Esophagus muscularis mucosa (tissue), 4 donors: ENCODE results near the gene CDH20. TPM values are rescaled to one million over a fixed set of nuclear protein-coding genes. Genes with fewer than 3 reads are reported as not detected.

Experiments used
- DNase-seq: peaks from one replicate; pipeline ENCODE4 v3.0.0-alpha.2; 2017; ENCODE audit errors: extremely low spot score
- H3K27ac ChIP-seq, 4 donors: fragments of 200-600 bp; sonication (generic); replicated peaks in 1 of 4; 1 replicate in 3 of 4; 2 replicates in 1 of 4; pipeline ENCODE4 v1.5.1; 2016 to 2019; ENCODE audit warnings: mild to moderate bottlenecking in 1 of 4
- H3K27me3 ChIP-seq, 4 donors: fragments of 200-600 bp; sonication (generic); one replicate each; pipeline versions ENCODE4 v1.5.1 to v1.6.0; 2016 to 2019
- H3K36me3 ChIP-seq, 4 donors: fragments of 200-600 bp; sonication (generic); one replicate each; pipeline ENCODE4 v1.5.1; 2016 to 2019
- H3K4me1 ChIP-seq, 4 donors: fragments of 200-600 bp; sonication (generic); one replicate each; pipeline ENCODE4 v1.5.1; 2016 to 2019
- H3K4me3 ChIP-seq, 4 donors: fragments of 200-600 bp; sonication (generic); 1 replicate in 2 of 4; 2 replicates in 2 of 4; pipeline ENCODE4 v1.5.1; 2016 to 2019; ENCODE audit warnings: mild to moderate bottlenecking in 4 of 4, moderate library complexity in 1 of 4
- H3K9me3 ChIP-seq, 4 donors: fragments of 200-600 bp; sonication (generic); 1 replicate in 3 of 4; 2 replicates in 1 of 4; pipeline ENCODE4 v1.5.1; 2016 to 2019
- EP300 ChIP-seq: sonication (generic); formaldehyde crosslinking; IDR thresholded peaks from one replicate; pipeline ENCODE4 v1.6.1; 2017; ENCODE audit warnings: antibody characterized with exemption
- POLR2A ChIP-seq: fragments of 450-650 bp; IDR thresholded peaks from one replicate; pipeline ENCODE4 v1.6.1; 2017; ENCODE audit warnings: antibody characterized with exemption, moderate library complexity, mild to moderate bottlenecking, low read depth
- POLR2AphosphoS5 ChIP-seq, 2 donors: sonication (generic); formaldehyde crosslinking; IDR thresholded peaks; one replicate each; pipeline ENCODE4 v1.6.1; 2017; ENCODE audit warnings: antibody characterized with exemption in 2 of 2
- WGBS: methylation state at CpG from one replicate; pipeline ENCODE4 v1.1.5; 2018; 5-methylcytosine and 5-hydroxymethylcytosine counted together
- intact Hi-C: fragments of 100-400 bp; cut with DNase I; formaldehyde crosslinking; loops from one replicate; pipeline ENCODE4 v1.15.1; 2023
- total RNA-seq, 4 donors: library from RNA; depleted of rRNA; stranded (reverse); fragments of >200 nt; gene quantifications; one replicate each; pipeline versions ENCODE4 v1.1.0 to v1.2.1, GENCODE V29; 2016
- TF ChIP-seq, protein P1 (sequence below), 3 experiments: fragments of 200-600 bp in 2 of 3; fragments of 450-650 bp in 1 of 3; sonication (generic) in 2 of 3; IDR thresholded peaks; one replicate each; pipeline ENCODE4 v1.5.1; 2017 to 2019; ENCODE audit warnings: antibody characterized with exemption in 3 of 3, mild to moderate bottlenecking in 2 of 3, moderate library complexity in 1 of 3

Gene CDH20
- total RNA-seq: under 1 TPM; 0.06 to 0.99 (median 0.27) TPM

DNA sequence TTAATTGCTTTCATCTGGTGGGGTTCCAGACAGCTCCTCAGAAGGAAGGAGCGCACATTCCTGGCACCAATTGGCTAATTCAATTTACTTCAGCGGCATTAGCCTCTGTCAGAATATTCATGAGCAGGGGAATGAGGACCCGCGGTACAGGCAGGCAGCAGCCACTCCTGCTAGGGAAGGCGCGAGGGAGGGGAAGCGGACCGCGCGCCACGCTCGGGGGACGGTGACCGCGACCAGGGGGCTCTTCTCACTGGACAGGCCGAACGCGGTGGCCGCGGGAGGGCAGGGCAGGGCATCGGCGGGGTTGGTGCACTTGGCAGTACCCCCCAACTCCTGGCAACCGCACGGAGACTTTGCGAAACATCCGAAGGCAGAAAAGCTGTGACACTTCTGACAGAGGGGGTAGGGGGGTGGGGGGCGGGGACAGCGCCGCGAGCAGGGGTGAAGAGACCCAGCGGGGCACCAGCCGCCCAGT is at the start of gene CDH20:
CDH20 (plus strand) TSS at position 160 of the 475 bp plus-strand sequence.
- Histone ChIP-seq H3K4me1 (peaks cover 4 to 16% (median 14%) of the 10 kb centered on the region in 4 donors), H3K27me3 (peaks cover 0 to 40% (median 6%) of the 10 kb centered on the region in 4 donors), H3K9me3 (no peaks in the 10 kb centered on the region), H3K4me3 (peak within 1 kb of the TSS; percentile 34 to 51 (median 42)), H3K27ac (no peak within 1 kb of the TSS), H3K36me3 (no peaks in the 10 kb centered on the region)
- no peak for DNase-seq
- intact Hi-C loops: no loop called here
- WGBS: 3% methylated on average over 5 of the region's 32 CpGs
- TF ChIP-seq, protein P1, sequence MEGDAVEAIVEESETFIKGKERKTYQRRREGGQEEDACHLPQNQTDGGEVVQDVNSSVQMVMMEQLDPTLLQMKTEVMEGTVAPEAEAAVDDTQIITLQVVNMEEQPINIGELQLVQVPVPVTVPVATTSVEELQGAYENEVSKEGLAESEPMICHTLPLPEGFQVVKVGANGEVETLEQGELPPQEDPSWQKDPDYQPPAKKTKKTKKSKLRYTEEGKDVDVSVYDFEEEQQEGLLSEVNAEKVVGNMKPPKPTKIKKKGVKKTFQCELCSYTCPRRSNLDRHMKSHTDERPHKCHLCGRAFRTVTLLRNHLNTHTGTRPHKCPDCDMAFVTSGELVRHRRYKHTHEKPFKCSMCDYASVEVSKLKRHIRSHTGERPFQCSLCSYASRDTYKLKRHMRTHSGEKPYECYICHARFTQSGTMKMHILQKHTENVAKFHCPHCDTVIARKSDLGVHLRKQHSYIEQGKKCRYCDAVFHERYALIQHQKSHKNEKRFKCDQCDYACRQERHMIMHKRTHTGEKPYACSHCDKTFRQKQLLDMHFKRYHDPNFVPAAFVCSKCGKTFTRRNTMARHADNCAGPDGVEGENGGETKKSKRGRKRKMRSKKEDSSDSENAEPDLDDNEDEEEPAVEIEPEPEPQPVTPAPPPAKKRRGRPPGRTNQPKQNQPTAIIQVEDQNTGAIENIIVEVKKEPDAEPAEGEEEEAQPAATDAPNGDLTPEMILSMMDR (IDR thresholded peaks at IDR 0.05): no peak
- TF ChIP-seq POLR2A: no peak
- TF ChIP-seq EP300: no peak
- TF ChIP-seq POLR2AphosphoS5 (IDR thresholded peaks at IDR 0.05): no peak

DNA sequence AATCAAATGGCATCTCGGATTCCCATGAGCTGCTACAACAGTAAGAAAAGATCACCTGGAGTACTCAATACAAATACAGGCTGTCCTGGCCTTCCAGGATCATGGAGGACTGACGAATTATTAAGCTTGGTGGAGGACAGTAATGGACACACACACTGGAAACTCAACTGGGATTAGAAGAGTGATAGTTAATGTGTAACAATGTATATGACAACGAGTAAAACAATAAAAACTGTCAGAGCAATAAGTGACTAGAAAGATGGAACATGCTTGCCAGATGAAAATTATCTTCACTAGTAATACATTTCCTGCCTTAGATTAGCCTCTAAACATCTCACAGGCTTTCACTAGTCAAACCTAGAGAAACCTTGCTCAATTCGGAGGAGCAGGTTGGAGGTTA is 49.2 kb upstream of the CDH20 start:
- H3K36me3 ChIP-seq: no peaks in the 10 kb centered on the region
- TF ChIP-seq EP300 (no peak), POLR2AphosphoS5 (IDR thresholded peaks at IDR 0.05) (no peak), POLR2A (no peak)
- TF ChIP-seq, protein P1 (IDR thresholded peaks at IDR 0.05): no peak
- intact Hi-C loops: no loop called here
- no peaks in the 10 kb centered on the region for H3K27me3 ChIP-seq
- H3K4me3 ChIP-seq: no peak overlapping the region
- peaks cover 0 to 17% (median 10%) of the 10 kb centered on the region in 4 donors for H3K9me3 ChIP-seq
- WGBS: 89% methylated on average over 4 of the region's 4 CpGs
- no peak for DNase-seq
- no peaks in the 10 kb centered on the region for H3K4me1 ChIP-seq
- no peak overlapping the region for H3K27ac ChIP-seq

DNA sequence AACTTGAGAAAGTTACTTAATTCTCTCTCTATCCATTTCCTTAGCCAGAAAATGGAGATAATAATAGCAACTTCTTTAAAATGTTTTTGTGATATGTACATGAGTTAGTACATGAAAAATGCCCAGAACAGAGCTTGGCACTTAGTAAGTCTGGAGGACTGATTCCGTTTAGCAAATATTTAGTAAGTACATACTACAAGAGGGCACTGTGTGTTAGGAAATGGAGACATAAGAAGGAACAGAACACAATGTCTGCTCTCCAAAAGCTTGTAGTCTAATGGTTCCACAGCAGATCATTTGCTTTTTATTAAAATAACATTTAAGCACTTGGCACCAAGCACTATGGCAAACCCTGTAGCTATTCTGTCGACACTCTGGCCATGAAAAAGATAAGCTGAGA is 47.5 kb upstream of the CDH20 start:
- Histone ChIP-seq H3K36me3 (no peaks in the 10 kb centered on the region), H3K27me3 (no peaks in the 10 kb centered on the region), H3K27ac (no peak overlapping the region), H3K9me3 (peaks cover 0 to 13% (median 6%) of the 10 kb centered on the region in 4 donors), H3K4me1 (no peaks in the 10 kb centered on the region), H3K4me3 (no peak overlapping the region)
- intact Hi-C loops: no loop called here
- TF ChIP-seq POLR2A: no peak
- TF ChIP-seq, protein P1 (IDR thresholded peaks at IDR 0.05): no peak
- TF ChIP-seq EP300: no peak
- TF ChIP-seq POLR2AphosphoS5 (IDR thresholded peaks at IDR 0.05): no peak
- 82% methylated on average over 2 of the region's 2 CpGs for WGBS
- no peak for DNase-seq

DNA sequence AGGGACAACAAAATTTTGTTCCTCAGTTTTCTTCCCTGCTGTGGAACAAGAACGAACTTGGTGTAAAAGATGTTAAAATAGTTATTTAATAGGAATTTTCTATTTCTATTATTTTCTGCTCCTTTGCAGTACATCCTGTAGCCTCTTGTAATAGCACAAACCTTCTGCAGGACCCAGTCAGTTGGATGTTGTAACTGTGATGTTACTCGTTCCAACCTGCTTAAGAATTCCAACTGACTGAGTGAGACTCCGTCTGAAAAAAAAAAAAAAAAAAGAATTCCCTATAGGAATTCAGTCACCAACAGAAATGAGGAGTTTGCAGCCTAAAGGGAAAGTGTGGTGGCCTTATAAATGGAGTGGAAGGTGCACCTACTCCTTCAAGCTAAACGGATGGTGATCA is 46.4 kb upstream of the CDH20 start:
- TF ChIP-seq, protein P1 (IDR thresholded peaks at IDR 0.05): no peak
- TF ChIP-seq EP300 (no peak), POLR2A (no peak), POLR2AphosphoS5 (IDR thresholded peaks at IDR 0.05) (no peak)
- H3K36me3 ChIP-seq: no peaks in the 10 kb centered on the region
- H3K27me3 ChIP-seq: no peaks in the 10 kb centered on the region
- peaks cover 0 to 3% (median 0%) of the 10 kb centered on the region in 4 donors for H3K9me3 ChIP-seq
- H3K4me3 ChIP-seq: no peak overlapping the region
- intact Hi-C loops: no loop called here
- H3K4me1 ChIP-seq: no peaks in the 10 kb centered on the region
- DNase-seq: no peak
- WGBS: 82% methylated on average over 4 of the region's 4 CpGs
- H3K27ac ChIP-seq: no peak overlapping the region

DNA sequence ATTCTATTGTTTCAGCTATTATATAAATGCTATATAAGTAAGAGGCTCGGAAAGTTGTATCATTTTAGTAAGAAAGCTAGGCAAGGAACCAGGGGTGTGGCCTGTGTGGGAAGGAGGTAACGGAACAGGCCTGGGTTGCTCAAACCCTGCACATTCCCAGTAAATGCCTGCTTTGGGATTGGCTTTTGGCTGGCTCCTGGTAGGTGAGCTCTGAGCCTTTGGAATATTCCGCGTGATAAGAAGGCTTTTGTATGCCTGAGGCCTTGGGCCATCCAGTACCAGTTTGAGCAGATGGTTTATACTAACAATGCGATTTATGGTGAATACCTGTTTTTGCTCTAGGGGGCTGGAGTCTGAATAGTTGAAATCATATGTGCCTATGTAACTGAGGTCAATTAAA is 42.6 kb upstream of the CDH20 start:
- Histone ChIP-seq H3K9me3 (no peaks in the 10 kb centered on the region), H3K27ac (no peak overlapping the region), H3K4me1 (no peaks in the 10 kb centered on the region), H3K27me3 (no peaks in the 10 kb centered on the region), H3K36me3 (no peaks in the 10 kb centered on the region), H3K4me3 (no peak overlapping the region)
- intact Hi-C loops: no loop called here
- DNase-seq: no peak
- TF ChIP-seq, protein P1 (IDR thresholded peaks at IDR 0.05): no peak
- TF ChIP-seq POLR2AphosphoS5 (IDR thresholded peaks at IDR 0.05): no peak
- no peak for TF ChIP-seq POLR2A
- no peak for TF ChIP-seq EP300
- 88% methylated on average over 5 of the region's 5 CpGs for WGBS
